Measurements from ENCODE around the gene RBM38.

RBM38 gene

GRCh38 chr20:57450931-57451330 is 59.7 kb downstream of the RBM38 start:
- Histone ChIP-seq H3K4me3 (ENCODE audit: low read depth, low read length) (no peak overlapping the region), H3K27ac (no peak overlapping the region), H3K36me3 (ENCODE audit: control insufficient read depth, insufficient read depth, low read length) (no peaks in the 10 kb centered on the region), H3K79me2 (no peaks in the 10 kb centered on the region), H3K4me2 (ENCODE audit: low read length) (no peak overlapping the region), H3K4me1 (no peaks in the 10 kb centered on the region), H3K27me3 (ENCODE audit: control insufficient read depth, insufficient read depth, low read length) (no peaks in the 10 kb centered on the region), H3K9me3 (ENCODE audit: control insufficient read depth, low read length) (no peaks in the 10 kb centered on the region), H3K9ac (no peak overlapping the region), H2AFZ (no peak overlapping the region)
- no peak for TF ChIP-seq CTCF (IDR thresholded peaks at IDR 0.05)

GRCh38 chr20:57451431-57451794 is 60.2 kb downstream of the RBM38 start:
- TF ChIP-seq CTCF (IDR thresholded peaks at IDR 0.05), result no peak
- Histone ChIP-seq H3K27ac (no peak overlapping the region), H3K36me3 (ENCODE audit: control insufficient read depth, insufficient read depth, low read length) (no peaks in the 10 kb centered on the region), H2AFZ (no peak overlapping the region), H3K9me3 (ENCODE audit: control insufficient read depth, low read length) (no peaks in the 10 kb centered on the region), H3K27me3 (ENCODE audit: control insufficient read depth, insufficient read depth, low read length) (no peaks in the 10 kb centered on the region), H3K4me1 (no peaks in the 10 kb centered on the region), H3K79me2 (no peaks in the 10 kb centered on the region), H3K9ac (no peak overlapping the region), H3K4me2 (ENCODE audit: low read length) (no peak overlapping the region), H3K4me3 (ENCODE audit: low read depth, low read length) (no peak overlapping the region)

- TF ChIP-seq CTCF (IDR thresholded peaks at IDR 0.05), result no peak
- Histone ChIP-seq H3K9ac (no peak overlapping the region), H3K79me2 (no peaks in the 10 kb centered on the region), H2AFZ (no peak overlapping the region), H3K36me3 (ENCODE audit: control insufficient read depth, insufficient read depth, low read length) (no peaks in the 10 kb centered on the region), H3K9me3 (ENCODE audit: control insufficient read depth, low read length) (no peaks in the 10 kb centered on the region), H3K4me1 (no peaks in the 10 kb centered on the region), H3K27me3 (ENCODE audit: control insufficient read depth, insufficient read depth, low read length) (no peaks in the 10 kb centered on the region), H3K4me3 (ENCODE audit: low read depth, low read length) (no peak overlapping the region), H3K4me2 (ENCODE audit: low read length) (no peak overlapping the region), H3K27ac (no peak overlapping the region)
These were observed 60.8 kb downstream of the RBM38 start for GRCh38 chr20:57451795-57452661.

- Histone ChIP-seq H3K27me3 (ENCODE audit: control insufficient read depth, insufficient read depth, low read length) (no peaks in the 10 kb centered on the region), H2AFZ (no peak overlapping the region), H3K79me2 (no peaks in the 10 kb centered on the region), H3K27ac (no peak overlapping the region), H3K4me3 (ENCODE audit: low read depth, low read length) (no peak overlapping the region), H3K36me3 (ENCODE audit: control insufficient read depth, insufficient read depth, low read length) (no peaks in the 10 kb centered on the region), H3K4me2 (ENCODE audit: low read length) (no peak overlapping the region), H3K9me3 (ENCODE audit: control insufficient read depth, low read length) (no peaks in the 10 kb centered on the region), H3K4me1 (no peaks in the 10 kb centered on the region), H3K9ac (no peak overlapping the region)
- TF ChIP-seq CTCF (IDR thresholded peaks at IDR 0.05), result no peak
These were observed 64.2 kb downstream of the RBM38 start for GRCh38 chr20:57455386-57455785.

GRCh38 chr20:57456116-57456515 is 64.9 kb downstream of the RBM38 start:
- Histone ChIP-seq H3K4me3 (ENCODE audit: low read depth, low read length) (no peak overlapping the region), H3K27me3 (ENCODE audit: control insufficient read depth, insufficient read depth, low read length) (no peaks in the 10 kb centered on the region), H3K36me3 (ENCODE audit: control insufficient read depth, insufficient read depth, low read length) (no peaks in the 10 kb centered on the region), H3K27ac (no peak overlapping the region), H2AFZ (no peak overlapping the region), H3K79me2 (no peaks in the 10 kb centered on the region), H3K9ac (no peak overlapping the region), H3K4me2 (ENCODE audit: low read length) (no peak overlapping the region), H3K4me1 (no peaks in the 10 kb centered on the region), H3K9me3 (ENCODE audit: control insufficient read depth, low read length) (no peaks in the 10 kb centered on the region)
- TF ChIP-seq CTCF (IDR thresholded peaks at IDR 0.05), result no peak

Measured in parathyroid adenoma (tissue), 2 donors.